GM10266 (cell line): ENCODE results near the gene SNUPN.
A peak's percentile ranks its signal among the peaks of the same experiment; 100 is the strongest.
"Not testable (repeated sequence)": the region's sequence is repeated elsewhere in the genome, so short reads cannot be mapped to it uniquely, and the experiment has no call there.

ENCODE experiments used
- DNase-seq: peaks from one replicate; pipeline ENCODE4 v3.0.0; 2012; ENCODE audit errors: extremely low spot score
- TF ChIP-seq, protein P1 (sequence below): IDR thresholded peaks from 2 replicates; pipeline ENCODE4 v1.5.1; 2012; ENCODE audit warnings: mild to moderate bottlenecking, low read depth; ENCODE audit not compliant: control insufficient read depth, insufficient read depth; ENCODE audit errors: missing control alignments

SNUPN gene

GRCh38 chr15:75589071-75589470, 36.5 kb downstream of the SNUPN start:
- DNase-seq = no peak

DNA sequence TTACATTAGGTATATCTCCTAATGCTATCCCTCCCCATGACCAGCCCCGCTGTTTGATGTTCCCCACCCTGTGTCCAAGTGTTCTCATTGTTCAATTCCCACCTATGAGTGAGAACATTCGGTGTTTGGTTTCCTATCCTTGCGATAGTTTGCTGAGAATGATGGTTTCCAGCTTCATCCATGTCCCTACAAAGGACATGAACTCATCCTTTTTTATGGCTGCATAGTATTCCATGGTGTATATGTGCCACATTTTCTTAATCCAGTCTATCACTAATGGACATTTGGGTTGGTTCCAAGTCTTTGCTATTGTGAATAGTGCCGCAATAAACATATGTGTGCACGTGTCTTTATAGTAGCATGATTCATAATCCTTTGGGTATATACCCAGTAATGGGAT, 39.1 kb downstream of the SNUPN start:
- not testable (repeated sequence) for DNase-seq

More at GRCh38 chr15:75589071-75589470, 36.5 kb downstream of the SNUPN start:
- TF ChIP-seq, protein P1, sequence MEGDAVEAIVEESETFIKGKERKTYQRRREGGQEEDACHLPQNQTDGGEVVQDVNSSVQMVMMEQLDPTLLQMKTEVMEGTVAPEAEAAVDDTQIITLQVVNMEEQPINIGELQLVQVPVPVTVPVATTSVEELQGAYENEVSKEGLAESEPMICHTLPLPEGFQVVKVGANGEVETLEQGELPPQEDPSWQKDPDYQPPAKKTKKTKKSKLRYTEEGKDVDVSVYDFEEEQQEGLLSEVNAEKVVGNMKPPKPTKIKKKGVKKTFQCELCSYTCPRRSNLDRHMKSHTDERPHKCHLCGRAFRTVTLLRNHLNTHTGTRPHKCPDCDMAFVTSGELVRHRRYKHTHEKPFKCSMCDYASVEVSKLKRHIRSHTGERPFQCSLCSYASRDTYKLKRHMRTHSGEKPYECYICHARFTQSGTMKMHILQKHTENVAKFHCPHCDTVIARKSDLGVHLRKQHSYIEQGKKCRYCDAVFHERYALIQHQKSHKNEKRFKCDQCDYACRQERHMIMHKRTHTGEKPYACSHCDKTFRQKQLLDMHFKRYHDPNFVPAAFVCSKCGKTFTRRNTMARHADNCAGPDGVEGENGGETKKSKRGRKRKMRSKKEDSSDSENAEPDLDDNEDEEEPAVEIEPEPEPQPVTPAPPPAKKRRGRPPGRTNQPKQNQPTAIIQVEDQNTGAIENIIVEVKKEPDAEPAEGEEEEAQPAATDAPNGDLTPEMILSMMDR = no peak

- TF ChIP-seq, protein P1 = no peak
- DNase-seq = no peak
These were observed 41.4 kb downstream of the SNUPN start for GRCh38 chr15:75584121-75584520.

GRCh38 chr15:75583701-75584100, 41.8 kb downstream of the SNUPN start:
- TF ChIP-seq, protein P1 = no peak
- no peak for DNase-seq

DNA sequence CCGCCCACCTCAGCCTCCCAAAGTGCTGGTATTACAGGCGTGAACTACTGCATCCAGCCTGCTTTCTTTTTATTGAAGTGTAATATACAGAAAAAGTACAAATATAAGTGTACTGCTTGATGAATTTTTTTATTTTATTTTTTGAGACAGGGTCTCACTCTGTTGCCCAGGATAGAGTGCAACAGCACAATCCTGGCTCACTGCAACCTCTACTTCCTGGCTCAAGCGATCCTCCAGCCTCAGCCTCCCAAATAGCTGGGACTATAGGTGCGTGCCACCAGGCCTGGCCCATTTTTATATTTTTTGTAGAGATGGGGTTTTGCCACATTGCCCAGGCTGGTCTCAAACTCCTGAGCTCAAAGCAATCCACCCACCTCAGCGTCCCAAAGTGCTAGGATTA, 42.6 kb downstream of the SNUPN start:
- DNase-seq = not testable (repeated sequence)

- DNase-seq = peak; percentile 86
- TF ChIP-seq, protein P1 = peak; percentile 38
These were observed 46.3 kb downstream of the SNUPN start, which contains the start of gene PTPN9 for GRCh38 chr15:75578948-75579920. Gene PTPN9 (minus strand): TSS chr15:75579315. CDS start chr15:75578776, 539 bp downstream.

GRCh38 chr15:75578173-75578947, 47.2 kb downstream of the SNUPN start:
- TF ChIP-seq, protein P1 = no peak
- peak; percentile 68 for DNase-seq
